ENCODE data around the gene AGAP1.

GRCh38 chr2:235977445-235977844 is 483.6 kb downstream of the AGAP1 start:
- TF ChIP-seq, protein P1, sequence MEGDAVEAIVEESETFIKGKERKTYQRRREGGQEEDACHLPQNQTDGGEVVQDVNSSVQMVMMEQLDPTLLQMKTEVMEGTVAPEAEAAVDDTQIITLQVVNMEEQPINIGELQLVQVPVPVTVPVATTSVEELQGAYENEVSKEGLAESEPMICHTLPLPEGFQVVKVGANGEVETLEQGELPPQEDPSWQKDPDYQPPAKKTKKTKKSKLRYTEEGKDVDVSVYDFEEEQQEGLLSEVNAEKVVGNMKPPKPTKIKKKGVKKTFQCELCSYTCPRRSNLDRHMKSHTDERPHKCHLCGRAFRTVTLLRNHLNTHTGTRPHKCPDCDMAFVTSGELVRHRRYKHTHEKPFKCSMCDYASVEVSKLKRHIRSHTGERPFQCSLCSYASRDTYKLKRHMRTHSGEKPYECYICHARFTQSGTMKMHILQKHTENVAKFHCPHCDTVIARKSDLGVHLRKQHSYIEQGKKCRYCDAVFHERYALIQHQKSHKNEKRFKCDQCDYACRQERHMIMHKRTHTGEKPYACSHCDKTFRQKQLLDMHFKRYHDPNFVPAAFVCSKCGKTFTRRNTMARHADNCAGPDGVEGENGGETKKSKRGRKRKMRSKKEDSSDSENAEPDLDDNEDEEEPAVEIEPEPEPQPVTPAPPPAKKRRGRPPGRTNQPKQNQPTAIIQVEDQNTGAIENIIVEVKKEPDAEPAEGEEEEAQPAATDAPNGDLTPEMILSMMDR (IDR thresholded peaks at IDR 0.05): no peak
- TF ChIP-seq POLR2A (IDR thresholded peaks at IDR 0.05): no peak

All from heart left ventricle (tissue), 13 donors.